HL-60 (cell line): ENCODE data around the gene IGFL1.
"Not testable (repeated sequence)": the region's sequence is repeated elsewhere in the genome, so short reads cannot be mapped to it uniquely, and the experiment has no call there.

ENCODE experiments used
- DNase-seq, 2 experiments: peaks; one replicate each; pipeline ENCODE4 v3.0.0-alpha.2; 2010 to 2020; ENCODE audit warnings: low read depth in 1 of 2, low spot score in 1 of 2
- H3K27ac ChIP-seq: fragments of 250-450 bp; sonication (Bioruptor Pico); replicated peaks from 2 replicates; pipeline ENCODE4 v1.5.1; 2020; ENCODE audit warnings: mild to moderate bottlenecking, moderate library complexity
- H3K27me3 ChIP-seq: fragments of 250-450 bp; sonication (Bioruptor Pico); 2 replicates; pipeline ENCODE4 v1.5.1; 2021; ENCODE audit warnings: mild to moderate bottlenecking, moderate library complexity; ENCODE audit not compliant: insufficient read depth, poor library complexity, severe bottlenecking
- H3K4me3 ChIP-seq: replicated peaks from 2 replicates; pipeline ENCODE4 v1.5.1; 2011; ENCODE audit warnings: mild to moderate bottlenecking, control low read depth, low read length; ENCODE audit not compliant: insufficient read depth
- GABPA ChIP-seq: IDR thresholded peaks from 2 replicates; pipeline ENCODE4 v1.6.1; 2012; ENCODE audit warnings: low read depth
- POLR2AphosphoS5 ChIP-seq: IDR thresholded peaks from 2 replicates; pipeline ENCODE4 v1.6.1; 2012; ENCODE audit warnings: low read depth
- SPI1 ChIP-seq: IDR thresholded peaks from 2 replicates; pipeline ENCODE4 v1.6.1; 2012; ENCODE audit warnings: low read depth, mild to moderate bottlenecking, borderline replicate concordance
- TF ChIP-seq, protein P1 (sequence below): IDR thresholded peaks from 2 replicates; pipeline ENCODE4 v1.6.1; 2012; ENCODE audit warnings: low read depth; ENCODE audit not compliant: insufficient replicate concordance
- TF ChIP-seq, protein P2 (sequence below): IDR thresholded peaks from one replicate; pipeline ENCODE4 v1.5.1; 2011; ENCODE audit warnings: low read length, control low read depth, inconsistent platforms; ENCODE audit not compliant: insufficient read depth

IGFL1 gene

DNA sequence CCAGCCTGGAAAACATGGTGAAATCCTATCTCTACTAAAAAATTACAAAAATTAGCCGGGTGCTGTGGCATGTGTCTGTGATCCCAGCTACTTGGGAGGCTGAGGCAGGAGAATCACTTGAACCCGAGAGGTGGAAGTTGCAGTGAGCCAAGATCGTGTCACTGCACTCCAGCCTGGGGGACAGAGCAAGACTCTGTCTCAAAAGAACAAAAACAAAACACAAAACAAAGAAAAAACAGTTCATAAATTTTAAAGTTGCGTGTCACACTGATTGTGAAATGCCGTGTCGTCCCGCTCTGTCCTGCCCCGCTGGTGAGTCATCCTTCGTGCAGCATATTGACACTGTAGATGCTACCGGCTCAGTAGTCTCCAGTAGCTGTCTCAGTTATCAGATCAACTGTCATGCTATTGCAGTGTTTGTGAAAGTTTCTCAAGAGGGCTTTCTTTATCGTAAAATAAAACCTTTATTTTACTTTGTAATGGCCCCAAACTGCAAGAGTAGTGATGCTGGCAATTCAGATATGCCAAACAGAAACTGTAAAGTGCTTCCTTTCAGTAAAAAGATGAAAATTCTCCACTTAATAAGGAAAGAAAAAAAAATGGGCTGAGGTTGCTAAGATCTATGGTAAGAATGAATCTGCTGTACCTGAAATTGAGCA is 36.4 kb upstream of the IGFL1 start:
- no peak overlapping the region for H3K4me3 ChIP-seq
- H3K27me3 ChIP-seq: no peaks in the 10 kb centered on the region
- H3K27ac ChIP-seq: peak overlapping the region; percentile 74
- peak; percentile 41; the same call in 1 of the 2 replicates for TF ChIP-seq POLR2AphosphoS5
- TF ChIP-seq, protein P1, sequence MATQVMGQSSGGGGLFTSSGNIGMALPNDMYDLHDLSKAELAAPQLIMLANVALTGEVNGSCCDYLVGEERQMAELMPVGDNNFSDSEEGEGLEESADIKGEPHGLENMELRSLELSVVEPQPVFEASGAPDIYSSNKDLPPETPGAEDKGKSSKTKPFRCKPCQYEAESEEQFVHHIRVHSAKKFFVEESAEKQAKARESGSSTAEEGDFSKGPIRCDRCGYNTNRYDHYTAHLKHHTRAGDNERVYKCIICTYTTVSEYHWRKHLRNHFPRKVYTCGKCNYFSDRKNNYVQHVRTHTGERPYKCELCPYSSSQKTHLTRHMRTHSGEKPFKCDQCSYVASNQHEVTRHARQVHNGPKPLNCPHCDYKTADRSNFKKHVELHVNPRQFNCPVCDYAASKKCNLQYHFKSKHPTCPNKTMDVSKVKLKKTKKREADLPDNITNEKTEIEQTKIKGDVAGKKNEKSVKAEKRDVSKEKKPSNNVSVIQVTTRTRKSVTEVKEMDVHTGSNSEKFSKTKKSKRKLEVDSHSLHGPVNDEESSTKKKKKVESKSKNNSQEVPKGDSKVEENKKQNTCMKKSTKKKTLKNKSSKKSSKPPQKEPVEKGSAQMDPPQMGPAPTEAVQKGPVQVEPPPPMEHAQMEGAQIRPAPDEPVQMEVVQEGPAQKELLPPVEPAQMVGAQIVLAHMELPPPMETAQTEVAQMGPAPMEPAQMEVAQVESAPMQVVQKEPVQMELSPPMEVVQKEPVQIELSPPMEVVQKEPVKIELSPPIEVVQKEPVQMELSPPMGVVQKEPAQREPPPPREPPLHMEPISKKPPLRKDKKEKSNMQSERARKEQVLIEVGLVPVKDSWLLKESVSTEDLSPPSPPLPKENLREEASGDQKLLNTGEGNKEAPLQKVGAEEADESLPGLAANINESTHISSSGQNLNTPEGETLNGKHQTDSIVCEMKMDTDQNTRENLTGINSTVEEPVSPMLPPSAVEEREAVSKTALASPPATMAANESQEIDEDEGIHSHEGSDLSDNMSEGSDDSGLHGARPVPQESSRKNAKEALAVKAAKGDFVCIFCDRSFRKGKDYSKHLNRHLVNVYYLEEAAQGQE: no peak
- DNase-seq: peak; percentile 91 to 93

DNA sequence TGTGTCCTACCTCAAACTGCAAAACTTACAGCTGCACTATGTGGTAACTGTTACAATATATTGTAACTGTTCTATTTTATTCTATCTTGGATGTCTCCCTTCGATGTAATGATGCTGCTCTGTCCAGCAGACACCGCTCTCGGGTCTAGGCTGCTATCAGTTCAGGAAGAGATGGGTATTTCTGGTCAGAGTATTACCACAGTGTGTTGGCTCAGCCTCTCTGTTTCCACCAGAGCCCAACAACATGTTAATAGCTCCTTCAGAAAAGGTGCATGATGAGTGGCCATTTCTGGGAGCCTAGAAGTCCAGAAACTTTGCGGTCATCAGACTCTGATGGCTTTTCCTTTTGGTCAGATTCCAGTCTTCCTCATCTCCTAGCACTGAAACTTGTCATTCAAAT is 35.9 kb upstream of the IGFL1 start:
- TF ChIP-seq, protein P2, sequence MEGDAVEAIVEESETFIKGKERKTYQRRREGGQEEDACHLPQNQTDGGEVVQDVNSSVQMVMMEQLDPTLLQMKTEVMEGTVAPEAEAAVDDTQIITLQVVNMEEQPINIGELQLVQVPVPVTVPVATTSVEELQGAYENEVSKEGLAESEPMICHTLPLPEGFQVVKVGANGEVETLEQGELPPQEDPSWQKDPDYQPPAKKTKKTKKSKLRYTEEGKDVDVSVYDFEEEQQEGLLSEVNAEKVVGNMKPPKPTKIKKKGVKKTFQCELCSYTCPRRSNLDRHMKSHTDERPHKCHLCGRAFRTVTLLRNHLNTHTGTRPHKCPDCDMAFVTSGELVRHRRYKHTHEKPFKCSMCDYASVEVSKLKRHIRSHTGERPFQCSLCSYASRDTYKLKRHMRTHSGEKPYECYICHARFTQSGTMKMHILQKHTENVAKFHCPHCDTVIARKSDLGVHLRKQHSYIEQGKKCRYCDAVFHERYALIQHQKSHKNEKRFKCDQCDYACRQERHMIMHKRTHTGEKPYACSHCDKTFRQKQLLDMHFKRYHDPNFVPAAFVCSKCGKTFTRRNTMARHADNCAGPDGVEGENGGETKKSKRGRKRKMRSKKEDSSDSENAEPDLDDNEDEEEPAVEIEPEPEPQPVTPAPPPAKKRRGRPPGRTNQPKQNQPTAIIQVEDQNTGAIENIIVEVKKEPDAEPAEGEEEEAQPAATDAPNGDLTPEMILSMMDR: no peak
- TF ChIP-seq, protein P1: peak; percentile 11
- no peaks in the 10 kb centered on the region for H3K27me3 ChIP-seq
- peak overlapping the region; percentile 74 for H3K27ac ChIP-seq
- H3K4me3 ChIP-seq: no peak overlapping the region; the same call in 1 of the 2 replicates
- DNase-seq: peak; percentile 43 to 50

DNA sequence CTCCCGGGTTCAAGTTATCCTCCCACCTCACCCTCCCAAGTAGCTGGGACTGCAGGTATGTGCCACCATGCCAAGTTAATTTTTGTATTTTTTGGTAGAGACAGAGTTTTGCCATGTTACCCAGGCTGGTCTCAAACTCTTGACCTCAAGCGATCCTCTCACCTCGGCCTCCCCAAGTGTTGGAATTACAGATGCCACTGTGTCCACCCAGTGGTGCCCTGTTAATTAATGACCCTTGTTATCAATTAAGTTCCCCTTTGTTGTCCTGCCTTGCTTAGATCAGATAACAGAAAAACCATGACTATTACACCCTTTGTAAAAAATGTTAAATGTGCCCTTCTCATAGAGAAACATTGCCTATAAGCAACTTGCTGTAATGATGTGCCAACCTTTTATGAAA is 34.4 kb upstream of the IGFL1 start:
- Histone ChIP-seq H3K27me3 (no peaks in the 10 kb centered on the region), H3K4me3 (no peak overlapping the region), H3K27ac (no peak overlapping the region)
- TF ChIP-seq, protein P1: no peak
- no peak for TF ChIP-seq GABPA
- no peak for TF ChIP-seq SPI1
- no peak for TF ChIP-seq POLR2AphosphoS5
- TF ChIP-seq, protein P2: no peak
- DNase-seq: no peak

DNA sequence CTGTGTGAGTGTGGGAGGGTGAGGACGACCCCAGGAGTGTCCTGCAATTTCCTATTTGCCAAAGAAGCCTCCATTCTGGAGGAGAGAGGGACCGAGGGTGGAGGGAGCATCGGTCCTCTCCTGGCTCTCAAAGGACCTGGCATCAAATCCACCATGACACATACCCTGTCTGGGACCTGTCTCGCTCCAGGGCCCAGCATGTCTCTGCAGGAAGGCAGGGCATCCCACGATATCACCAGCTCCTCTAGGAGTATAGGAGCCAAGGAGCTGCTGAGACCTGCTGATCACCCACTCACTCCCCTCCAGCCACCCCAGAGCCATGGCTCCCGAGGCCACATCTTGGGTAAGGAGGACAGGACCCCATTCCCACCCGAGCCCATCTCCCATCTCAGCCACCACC is 33.6 kb upstream of the IGFL1 start:
- not testable (repeated sequence) for H3K27ac ChIP-seq, H3K4me3 ChIP-seq, DNase-seq, H3K27me3 ChIP-seq
